Hematopoietic multipotent progenitor cell treated with erythropoietin and hydrocortisone succinate and interleukin-3 and kit ligand, for 17 days (in vitro differentiated cells): ENCODE data around the gene HACD2.

Source experiments
- DNase-seq: peaks from one replicate; pipeline ENCODE4 v3.0.0-alpha.2; 2015; ENCODE audit warnings: low spot score

Gene HACD2

GRCh38 chr3:123571264-123571972 lies 13.4 kb downstream of the HACD2 start:
- DNase-seq: no peak

GRCh38 chr3:123568875-123569274 lies 16.0 kb downstream of the HACD2 start:
- no peak for DNase-seq

DNA sequence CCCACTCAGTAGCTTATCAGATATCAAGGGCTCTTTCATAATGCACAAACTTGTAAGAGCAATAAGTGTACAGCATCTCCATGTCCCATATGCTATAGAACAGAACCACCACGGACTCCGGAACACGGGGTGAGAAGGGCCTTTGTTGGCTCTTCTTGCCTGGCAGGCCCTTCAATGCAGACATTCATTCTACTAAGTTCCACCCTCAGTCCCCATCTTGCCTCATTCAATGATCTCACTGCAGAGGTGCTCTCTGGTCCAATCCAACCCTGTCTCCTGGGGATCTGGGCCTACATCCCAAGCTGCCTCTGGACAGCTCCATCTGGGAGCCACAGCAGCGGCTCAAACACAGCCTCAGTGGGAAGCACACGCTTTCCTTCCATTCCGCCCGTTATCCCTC lies 16.8 kb downstream of the HACD2 start:
- no peak for DNase-seq

DNA sequence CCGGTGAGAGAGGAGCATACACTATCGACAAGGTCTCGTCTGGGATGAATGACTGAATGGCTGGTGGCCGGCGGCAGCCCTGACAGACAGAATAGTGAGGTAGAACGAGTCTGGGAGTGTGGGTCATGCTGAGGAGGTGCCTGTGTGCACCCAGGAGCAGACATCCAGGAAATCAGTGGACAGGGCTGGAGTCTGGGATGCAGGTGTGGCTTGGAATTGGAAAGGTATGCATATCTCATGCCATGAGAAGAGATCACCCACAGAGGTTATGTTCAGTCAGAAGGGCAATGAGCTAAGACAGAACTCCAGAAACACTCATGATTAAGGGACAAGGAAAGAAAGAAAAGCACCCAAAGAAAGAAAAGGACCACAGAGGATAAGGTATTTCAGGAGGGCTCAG lies 20.8 kb downstream of the HACD2 start:
- DNase-seq: no peak

DNA sequence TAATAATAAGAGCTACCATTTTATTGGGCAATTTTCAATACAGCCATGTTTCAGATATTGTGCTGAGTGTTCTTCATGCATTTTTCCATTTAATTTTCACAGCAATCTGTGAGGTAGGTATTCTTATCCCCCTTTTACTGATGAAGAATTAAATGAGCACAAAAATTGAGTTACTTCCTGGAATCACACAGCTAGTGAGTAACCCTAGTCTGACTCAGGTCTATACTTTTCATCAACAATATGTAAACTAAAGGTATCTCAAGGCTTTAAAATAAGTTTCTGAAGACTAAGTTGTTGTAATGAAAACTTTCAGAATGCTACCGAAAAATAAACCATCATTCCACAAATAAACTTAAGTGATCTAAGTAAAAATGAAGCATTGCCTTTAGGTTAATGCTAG lies 22.3 kb downstream of the HACD2 start:
- no peak for DNase-seq

- no peak for DNase-seq
Measured at GRCh38 chr3:123561188-123561587, 23.7 kb downstream of the HACD2 start.

DNA sequence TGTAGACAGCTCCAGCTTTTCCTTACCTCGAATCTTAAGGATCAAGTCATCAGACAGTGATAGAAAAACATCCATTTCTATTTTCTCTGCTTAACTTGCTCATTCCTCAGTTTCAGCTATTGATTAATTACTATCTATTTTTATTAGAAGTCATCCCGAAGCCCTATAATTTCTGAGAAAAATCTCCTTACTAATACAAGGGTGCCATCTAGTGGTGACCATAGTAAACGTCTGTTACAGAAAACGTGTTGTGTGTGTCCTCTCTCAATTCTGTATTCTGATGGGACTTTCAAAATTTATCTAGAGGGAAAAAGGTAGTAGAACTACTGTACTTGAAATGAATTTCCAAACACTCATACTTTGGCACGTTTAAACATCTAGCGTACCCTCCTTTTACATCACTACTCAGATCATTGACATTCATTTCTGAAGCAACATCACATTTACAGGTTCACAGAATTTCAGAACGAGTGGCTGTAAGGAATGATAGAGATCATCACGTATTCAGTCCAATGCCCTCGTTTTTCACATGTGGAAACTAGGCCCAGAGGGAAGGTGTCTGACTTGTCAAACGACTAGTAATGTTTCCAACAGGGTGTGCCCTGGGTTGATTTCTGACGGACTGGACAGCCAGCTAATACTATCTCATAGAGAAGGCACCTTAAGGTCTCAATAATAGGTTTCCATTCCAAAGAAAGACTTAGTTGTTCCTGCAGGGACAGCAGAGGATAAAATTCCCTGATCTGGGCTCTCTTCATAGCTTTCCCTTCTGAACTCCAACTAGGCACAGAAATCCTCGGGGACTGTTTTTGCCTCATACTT lies 25.6 kb downstream of the HACD2 start:
- DNase-seq: peak; percentile 74

DNA sequence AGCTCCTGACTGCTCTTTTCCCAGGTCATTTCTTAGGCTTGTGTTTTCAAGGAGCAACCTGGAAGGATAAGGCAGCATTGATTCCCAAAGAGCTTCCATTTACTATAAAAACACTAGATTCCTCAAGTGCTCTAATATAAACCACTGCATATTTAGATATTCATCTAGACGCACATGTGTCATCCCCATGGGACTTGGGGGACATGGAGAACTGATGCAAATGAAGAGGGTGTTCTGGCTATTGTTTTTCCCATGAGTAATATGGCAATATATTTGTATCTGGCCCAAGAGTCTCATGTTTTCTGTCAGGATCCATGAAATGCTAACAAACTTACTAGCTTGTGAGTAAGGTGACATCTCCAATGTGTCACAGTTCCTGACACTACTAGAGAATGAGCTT lies 31.3 kb downstream of the HACD2 start:
- no peak for DNase-seq

DNA sequence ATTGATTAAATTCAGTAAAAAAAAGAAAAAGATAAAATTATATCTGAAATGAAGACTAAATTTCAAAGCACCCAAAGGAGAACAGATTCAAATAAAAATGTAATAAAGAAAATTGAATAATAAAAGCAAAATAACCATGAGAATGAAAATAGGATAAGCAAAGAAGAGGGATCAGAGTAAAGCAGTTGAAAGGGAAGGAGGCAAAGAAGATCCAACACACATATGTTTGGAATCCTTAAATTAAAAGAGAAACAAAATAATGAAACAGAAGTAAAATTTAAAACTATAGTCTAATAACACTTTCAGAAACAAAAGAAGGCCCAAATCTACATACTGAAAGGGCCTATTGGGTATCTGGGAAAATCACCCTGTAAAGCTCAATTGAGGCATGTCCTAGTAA lies 32.1 kb downstream of the HACD2 start:
- DNase-seq: no peak

- DNase-seq: no peak
Measured at GRCh38 chr3:123552095-123552714, 32.6 kb downstream of the HACD2 start.

GRCh38 chr3:123547881-123548519 lies 36.9 kb downstream of the HACD2 start:
- DNase-seq: no peak

GRCh38 chr3:123546133-123546755 lies 38.6 kb downstream of the HACD2 start:
- no peak for DNase-seq

DNA sequence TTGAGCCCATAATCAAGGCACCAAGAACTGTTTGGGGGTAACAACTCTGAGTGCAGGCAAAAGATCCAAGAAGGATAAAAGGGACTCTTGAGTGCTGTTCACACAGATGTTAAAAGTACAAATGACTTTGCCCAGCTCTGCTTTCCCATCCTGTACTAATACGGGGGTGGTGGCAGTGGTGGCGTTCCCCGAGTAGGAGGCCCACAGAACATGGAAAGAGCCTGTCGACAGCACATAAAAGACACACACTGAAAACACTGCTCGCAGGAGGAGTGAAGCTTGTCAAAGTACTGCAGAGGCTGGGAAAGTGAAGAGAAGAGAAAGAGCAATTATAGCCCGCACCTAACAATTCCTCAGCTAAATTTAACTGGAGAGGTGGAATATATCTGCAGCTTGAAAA lies 40.9 kb downstream of the HACD2 start:
- no peak for DNase-seq

DNA sequence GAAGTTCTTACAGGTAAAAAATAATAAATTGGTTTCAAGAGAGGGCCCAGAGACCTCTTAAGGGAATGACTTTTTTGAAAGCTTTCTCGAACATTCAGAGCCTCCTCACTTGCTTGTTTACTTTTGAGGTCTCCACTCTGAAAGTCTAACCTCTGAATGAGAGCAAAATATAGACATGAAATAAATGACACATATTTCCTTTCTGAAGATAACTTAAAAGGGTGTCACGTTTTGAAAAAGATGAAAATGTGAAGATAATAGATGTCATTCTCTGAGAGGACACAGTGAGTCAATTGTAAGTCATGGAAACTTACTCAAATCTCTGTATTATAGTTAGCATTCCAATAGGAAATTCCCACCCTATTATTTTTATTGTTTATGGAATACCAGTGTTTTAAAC lies 44.6 kb downstream of the HACD2 start:
- DNase-seq: no peak

- no peak for DNase-seq
Measured at GRCh38 chr3:123536153-123536895, 48.5 kb downstream of the HACD2 start.

DNA sequence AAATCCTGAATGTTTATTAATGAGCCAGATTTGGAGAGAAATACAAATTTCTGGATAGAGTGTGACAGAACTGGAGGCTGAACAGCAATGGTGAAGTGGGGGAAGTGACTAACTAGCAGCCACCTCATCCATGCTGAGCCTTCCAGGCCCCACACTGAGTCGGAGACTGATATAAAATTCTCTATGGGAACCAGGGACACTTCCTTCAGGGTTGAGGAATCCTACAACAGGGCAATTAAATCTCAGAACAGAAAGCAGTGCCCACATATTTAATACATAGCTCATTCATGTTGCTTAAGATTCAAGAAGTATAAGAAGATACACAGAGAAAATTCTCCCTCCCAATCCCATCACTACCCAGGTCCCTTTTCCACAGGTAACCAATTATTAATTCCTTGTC lies 49.3 kb downstream of the HACD2 start:
- DNase-seq: no peak

GRCh38 chr3:123534264-123534663 lies 50.6 kb downstream of the HACD2 start:
- DNase-seq: no peak

DNA sequence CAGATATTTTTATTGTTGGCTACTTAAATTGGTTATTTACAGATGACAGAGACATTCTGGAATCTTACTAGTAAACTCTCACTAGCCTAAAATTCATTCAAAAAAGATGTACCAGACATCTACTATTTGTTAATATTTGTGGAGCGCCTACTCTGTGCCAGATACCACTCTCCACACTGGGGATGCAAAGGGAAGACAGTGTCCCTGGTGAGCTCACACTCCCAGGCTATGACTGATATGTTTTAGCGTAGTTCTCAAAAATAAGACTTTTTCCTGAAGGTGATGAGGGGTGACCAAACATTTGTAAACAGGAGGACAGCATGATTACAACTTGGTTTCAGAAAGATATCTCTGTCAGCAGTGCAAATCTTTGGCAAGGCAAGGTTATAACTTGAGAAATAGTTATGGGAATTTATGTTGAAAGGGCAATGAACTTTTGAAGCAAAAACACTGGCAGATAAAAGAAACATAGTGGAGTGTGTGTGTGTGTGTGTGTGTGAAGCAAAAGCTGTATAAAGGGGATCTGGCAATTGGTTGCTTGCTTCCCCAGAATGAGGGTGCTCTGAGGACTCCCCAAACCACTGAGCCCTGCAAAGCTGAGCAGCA lies 51.2 kb downstream of the HACD2 start:
- DNase-seq: no peak

DNA sequence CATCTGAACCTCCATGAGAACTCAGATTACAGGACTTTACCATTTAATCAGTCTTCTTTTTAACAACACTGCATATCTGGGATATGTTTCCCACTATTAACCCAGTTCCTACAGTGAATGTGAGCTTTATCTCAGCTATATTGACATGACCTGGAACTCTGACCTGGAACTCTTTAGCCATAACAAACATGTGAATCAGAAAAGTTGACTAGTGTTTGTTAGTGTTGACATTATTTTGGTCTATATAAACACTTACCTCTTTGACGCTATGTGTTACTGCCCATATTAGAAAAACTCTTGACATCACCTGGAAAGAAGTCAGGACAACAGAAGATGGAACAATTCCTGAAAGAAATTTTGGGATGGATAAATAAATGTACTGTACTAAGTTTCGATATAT lies 56.7 kb downstream of the HACD2 start:
- no peak for DNase-seq

DNA sequence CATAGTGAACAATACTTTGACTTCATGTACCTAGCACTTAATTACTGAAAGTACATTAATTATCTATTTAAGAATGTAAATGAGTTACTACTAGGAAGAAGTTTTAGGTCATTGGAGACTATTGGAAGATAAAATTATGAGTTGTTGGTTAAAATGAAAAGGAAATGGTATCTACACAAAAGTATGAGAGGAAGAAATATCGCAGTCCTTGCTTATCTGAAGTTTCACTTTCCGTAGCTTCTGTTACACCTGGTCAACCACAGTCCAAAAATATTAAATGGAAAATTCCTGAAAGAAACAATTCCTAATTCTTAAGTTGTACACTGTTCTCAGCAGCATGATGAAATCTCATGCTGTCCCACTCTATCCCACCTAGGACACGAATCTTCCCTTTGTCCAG lies 57.8 kb downstream of the HACD2 start:
- no peak for DNase-seq

- DNase-seq: no peak
Measured at GRCh38 chr3:123526474-123526873, 58.4 kb downstream of the HACD2 start.
